HG03025 (cell line): Measurements from ENCODE around the gene FGGY.

Experiments used
- ATAC-seq: cut with Tn5 transposase; IDR thresholded peaks from one replicate; pipeline ENCODE4 v1.9.1; 2021; ENCODE audit warnings: mild to moderate bottlenecking, moderate library complexity; ENCODE audit not compliant: unreplicated experiment, low FRiP score

FGGY gene

GRCh38 chr1:59409549-59409948 is 112.7 kb downstream of the FGGY start:
- ATAC-seq, result no peak

GRCh38 chr1:59409986-59410385 is 113.1 kb downstream of the FGGY start:
- ATAC-seq, result peak; percentile 58

- peak; percentile 37 for ATAC-seq
Measured at GRCh38 chr1:59410457-59410856, 113.6 kb downstream of the FGGY start.

- no peak for ATAC-seq
Measured at GRCh38 chr1:59411147-59411546, 114.3 kb downstream of the FGGY start.

- ATAC-seq, result no peak
Measured at GRCh38 chr1:59412718-59413326, 115.9 kb downstream of the FGGY start.

GRCh38 chr1:59413327-59413720 is 116.4 kb downstream of the FGGY start:
- no peak for ATAC-seq

- ATAC-seq, result no peak
Measured at GRCh38 chr1:59414406-59415133, 117.7 kb downstream of the FGGY start.

- ATAC-seq, result no peak
Measured at GRCh38 chr1:59415286-59415850, 118.5 kb downstream of the FGGY start.

GRCh38 chr1:59415881-59416280 is 119.0 kb downstream of the FGGY start:
- ATAC-seq, result no peak

- no peak for ATAC-seq
Measured at GRCh38 chr1:59417406-59417805, 120.5 kb downstream of the FGGY start.

- no peak for ATAC-seq
Measured at GRCh38 chr1:59418363-59419144, 121.7 kb downstream of the FGGY start.

- ATAC-seq, result no peak
Measured at GRCh38 chr1:59419361-59420140, 122.7 kb downstream of the FGGY start.

GRCh38 chr1:59421232-59421920 is 124.5 kb downstream of the FGGY start:
- no peak for ATAC-seq

GRCh38 chr1:59422921-59423575 is 126.2 kb downstream of the FGGY start:
- no peak for ATAC-seq

GRCh38 chr1:59427155-59427554 is 130.3 kb downstream of the FGGY start:
- no peak for ATAC-seq

GRCh38 chr1:59427784-59428183 is 130.9 kb downstream of the FGGY start:
- no peak for ATAC-seq

GRCh38 chr1:59428828-59429227 is 131.9 kb downstream of the FGGY start:
- ATAC-seq, result no peak

GRCh38 chr1:59429656-59430055 is 132.8 kb downstream of the FGGY start:
- no peak for ATAC-seq

GRCh38 chr1:59431566-59432294 is 134.8 kb downstream of the FGGY start:
- no peak for ATAC-seq
